ENCODE results near the gene ROBO1.

- TF ChIP-seq CTCF (IDR thresholded peaks at IDR 0.05) = no peak
- no peak for TF ChIP-seq EZH2 (IDR thresholded peaks at IDR 0.05)
- TF ChIP-seq EZH2phosphoT487 (IDR thresholded peaks at IDR 0.05) = no peak
Observed at GRCh38 chr3:78937475-78937874, 830.3 kb downstream of the ROBO1 start.
